GM23248 (cell line): ENCODE measurements around the gene FAM174B.

ENCODE experiments used
- EZH2 ChIP-seq: fragments of 200-600 bp; sonication (generic); IDR thresholded peaks from 2 replicates; pipeline ENCODE4 v1.6.1; 2018; ENCODE audit warnings: antibody characterized with exemption, mild to moderate bottlenecking; ENCODE audit not compliant: insufficient read depth, poor library complexity, severe bottlenecking
- EZH2phosphoT487 ChIP-seq: fragments of 200-600 bp; sonication (generic); IDR thresholded peaks from 2 replicates; pipeline ENCODE4 v1.6.1; 2018; ENCODE audit warnings: antibody characterized with exemption, moderate library complexity, mild to moderate bottlenecking, low read depth; ENCODE audit not compliant: insufficient read depth

- no peak for TF ChIP-seq EZH2
- no peak for TF ChIP-seq EZH2phosphoT487
Measured at GRCh38 chr15:92603278-92603677, 52.3 kb downstream of the FAM174B start.
